Germinal center (tissue), 1 donor: ENCODE measurements around the gene NINJ2.

Source experiments
- DNase-seq: peaks from one replicate; pipeline ENCODE4 v3.0.0; 2012; ENCODE audit warnings: mixed read lengths, low spot score

Gene NINJ2

GRCh38 chr12:547883-548470, 115.3 kb downstream of the NINJ2 start:
- no peak for DNase-seq

- DNase-seq = peak; percentile 85
These were observed 116.1 kb downstream of the NINJ2 start for GRCh38 chr12:546920-547845.

- DNase-seq = no peak
These were observed 116.9 kb downstream of the NINJ2 start for GRCh38 chr12:546265-546919.

- no peak for DNase-seq
These were observed 117.4 kb downstream of the NINJ2 start for GRCh38 chr12:545835-546234.

DNA sequence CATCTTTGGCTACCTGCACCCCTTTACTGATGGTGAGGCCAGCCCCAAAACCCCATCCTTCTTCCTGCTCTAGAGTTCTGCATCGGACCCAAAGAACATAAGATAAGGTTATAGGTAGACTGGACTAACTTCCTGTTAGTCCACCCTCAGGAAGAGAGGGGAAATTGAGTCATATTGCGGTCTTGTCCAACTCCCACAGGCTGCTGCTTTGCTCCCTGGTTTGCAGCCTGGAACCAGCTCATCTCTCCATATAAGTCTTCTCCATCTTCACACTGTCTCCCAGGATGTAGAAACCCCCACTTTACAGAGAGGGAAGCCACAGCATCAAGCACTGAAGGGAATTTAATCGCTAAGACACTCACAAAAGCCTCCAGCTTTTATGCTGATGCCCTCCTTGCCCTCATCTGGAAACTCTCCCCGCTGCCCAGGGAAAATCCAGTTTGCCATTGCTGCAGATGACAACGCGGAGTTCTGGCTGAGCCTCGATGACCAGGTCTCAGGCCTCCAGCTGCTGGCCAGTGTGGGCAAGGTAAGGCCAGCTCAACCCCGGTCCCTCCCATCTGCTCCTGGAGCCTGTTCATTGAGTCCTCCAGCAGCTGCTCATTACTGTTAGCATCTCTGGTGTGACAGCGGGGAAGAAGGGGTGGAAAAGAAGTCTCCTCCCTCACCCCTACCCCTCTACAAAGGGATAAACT, 118.2 kb downstream of the NINJ2 start:
- no peak for DNase-seq

- no peak for DNase-seq
These were observed 119.1 kb downstream of the NINJ2 start for GRCh38 chr12:544142-544541.

GRCh38 chr12:543114-543451, 120.2 kb downstream of the NINJ2 start:
- no peak for DNase-seq

DNA sequence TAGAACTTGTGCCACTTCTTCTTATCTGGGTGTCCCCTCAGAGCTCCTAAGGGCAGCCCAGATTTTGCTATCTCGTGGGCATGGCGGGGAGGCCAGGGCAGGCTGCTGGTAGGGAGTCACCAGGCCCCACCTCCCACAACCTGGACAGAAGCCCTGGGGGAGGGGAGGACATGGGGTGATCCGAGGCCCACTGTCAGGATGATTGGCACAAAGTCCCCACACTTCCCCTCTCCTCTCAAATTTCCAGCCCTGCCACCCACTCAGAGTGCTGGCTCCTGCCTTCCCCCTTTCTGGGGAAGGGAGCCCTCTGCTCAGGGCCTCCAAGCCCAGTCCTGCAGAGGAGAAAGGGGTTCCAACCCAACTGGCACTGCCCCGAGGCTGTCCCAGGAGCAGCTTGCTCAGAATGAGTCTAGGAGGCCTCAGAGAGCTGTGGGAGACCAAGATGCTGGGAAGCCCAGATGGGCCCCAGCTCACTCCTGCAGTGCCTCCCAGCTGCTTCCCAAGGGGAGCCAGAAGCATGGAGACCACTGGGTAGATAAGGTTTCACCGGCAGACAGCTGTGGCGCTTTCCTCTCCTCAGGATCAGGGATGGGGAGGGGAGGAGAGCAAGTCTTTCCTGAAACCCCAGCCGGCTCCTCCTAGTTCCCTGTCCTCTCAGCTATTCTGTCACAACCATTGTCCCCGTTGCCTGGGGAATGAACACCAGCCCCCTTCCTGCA, 120.7 kb downstream of the NINJ2 start:
- no peak for DNase-seq

GRCh38 chr12:541676-542324, 121.4 kb downstream of the NINJ2 start:
- no peak for DNase-seq

- DNase-seq = no peak
These were observed 123.5 kb downstream of the NINJ2 start for GRCh38 chr12:539540-540310.

GRCh38 chr12:538731-539539, 124.3 kb downstream of the NINJ2 start:
- DNase-seq = no peak

- DNase-seq = no peak
These were observed 125.5 kb downstream of the NINJ2 start for GRCh38 chr12:537772-538171.

GRCh38 chr12:536751-537245, 126.4 kb downstream of the NINJ2 start:
- no peak for DNase-seq

GRCh38 chr12:535396-535795, 127.8 kb downstream of the NINJ2 start:
- DNase-seq = no peak

- no peak for DNase-seq
These were observed 129.0 kb downstream of the NINJ2 start for GRCh38 chr12:534216-534615.

- no peak for DNase-seq
These were observed 129.5 kb downstream of the NINJ2 start for GRCh38 chr12:533718-534117.

DNA sequence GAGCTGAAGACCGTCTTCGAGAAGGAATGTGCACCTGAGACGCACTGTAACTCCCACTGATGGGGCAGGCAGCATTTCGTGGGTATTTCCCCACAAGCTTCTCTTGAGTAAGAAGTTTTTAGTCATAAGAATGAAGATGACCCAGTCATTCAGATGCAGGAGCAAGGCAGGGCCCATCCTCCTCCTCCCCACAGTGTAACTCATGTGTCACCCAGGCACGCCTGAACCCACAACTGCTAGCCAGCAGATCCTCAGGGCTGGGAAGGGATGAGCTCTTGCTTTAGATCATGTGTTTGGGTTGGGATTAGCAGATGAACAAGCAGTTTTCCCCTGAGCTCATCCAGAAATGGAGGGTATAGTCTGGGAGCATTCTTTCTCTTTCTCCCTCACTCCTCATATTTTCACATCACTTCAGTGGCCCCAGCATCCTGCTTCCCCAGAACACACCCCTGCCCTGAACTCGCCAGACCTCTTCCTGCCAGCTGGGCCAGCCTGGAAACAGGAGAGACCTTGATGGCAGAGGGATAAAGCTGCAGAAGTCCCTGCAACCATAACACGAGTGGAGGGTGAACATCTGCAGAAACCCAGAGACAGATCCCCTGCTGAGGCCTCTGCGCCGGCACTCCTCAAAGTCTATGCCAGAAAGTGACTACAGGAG, 130.2 kb downstream of the NINJ2 start:
- DNase-seq = no peak

DNA sequence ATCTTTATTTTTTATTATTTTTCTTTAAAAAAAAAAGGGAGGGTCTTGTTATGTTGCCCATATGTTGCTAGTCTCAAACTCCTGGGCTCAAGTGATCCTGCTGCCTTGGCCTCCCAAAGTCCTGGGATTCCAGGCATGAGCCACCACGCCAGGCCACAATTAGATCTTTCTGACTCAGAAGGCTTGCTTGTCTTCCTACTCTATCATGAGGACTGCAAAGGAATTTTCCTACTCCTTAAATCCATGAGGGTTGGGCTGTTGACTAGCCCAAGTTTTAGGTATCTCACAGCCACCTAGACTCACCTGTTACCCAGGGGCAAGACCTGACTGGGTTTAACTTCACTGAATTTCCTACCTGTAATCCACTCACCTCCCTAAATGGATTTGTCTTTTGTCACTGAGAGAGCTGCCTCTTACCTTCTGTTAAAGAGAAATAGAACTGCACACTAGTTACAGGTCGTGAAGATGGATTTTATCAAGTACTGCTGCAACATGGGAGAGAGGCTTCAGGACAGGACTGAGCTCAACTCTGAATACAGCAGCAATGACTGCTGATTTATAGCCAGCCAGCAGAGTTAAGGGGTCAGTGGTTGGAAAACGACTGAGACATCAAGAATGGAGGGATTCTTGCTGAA, 131.2 kb downstream of the NINJ2 start:
- no peak for DNase-seq
